ENCODE measurements around the gene GPR63.

GPR63 gene

DNA sequence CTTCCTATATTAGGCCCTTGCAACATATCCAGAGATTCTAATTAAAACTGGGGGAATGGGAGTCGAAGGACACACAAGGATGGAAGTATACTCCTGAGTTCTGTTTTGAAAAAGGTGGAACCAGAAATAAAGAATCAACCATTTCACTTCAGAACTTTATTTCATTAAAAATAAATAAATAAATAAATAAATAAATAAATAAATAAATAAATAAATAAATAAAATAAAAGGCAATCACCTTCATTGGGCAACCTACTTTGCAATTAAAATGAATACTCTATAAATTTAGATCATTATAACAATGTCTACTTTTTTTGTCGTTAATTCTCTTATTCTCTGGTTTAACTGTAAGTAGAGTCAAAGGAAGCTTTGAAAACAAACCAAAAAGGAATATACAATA lies 25.6 kb downstream of the GPR63 start:
- Histone ChIP-seq H3K27ac (ENCODE audit: low read depth, low read length) (no peak overlapping the region), H3K9me2 (replicated peaks; ENCODE audit: control insufficient read depth, low read length) (no peaks in the 10 kb centered on the region), H3K9me3 (ENCODE audit: control insufficient read depth, insufficient read depth, low read length) (no peaks in the 10 kb centered on the region), H3F3A (ENCODE audit: control insufficient read depth, insufficient read depth) (no peaks in the 10 kb centered on the region), H3K36me3 (ENCODE audit: control insufficient read depth, low read length) (no peaks in the 10 kb centered on the region), H4K20me1 (ENCODE audit: control insufficient read depth, insufficient read depth, low read depth, low read length) (no peaks in the 10 kb centered on the region), H3K27me3 (ENCODE audit: control insufficient read depth, low read length) (peaks cover 13% of the 10 kb centered on the region), H3K4me3 (ENCODE audit: low read length) (no peak overlapping the region), H3K79me2 (ENCODE audit: control insufficient read depth, low read length) (no peaks in the 10 kb centered on the region), H3K4me2 (ENCODE audit: low read length) (no peak overlapping the region), H3K4me1 (ENCODE audit: control insufficient read depth, low read length) (no peaks in the 10 kb centered on the region)
- TF ChIP-seq, protein P1, sequence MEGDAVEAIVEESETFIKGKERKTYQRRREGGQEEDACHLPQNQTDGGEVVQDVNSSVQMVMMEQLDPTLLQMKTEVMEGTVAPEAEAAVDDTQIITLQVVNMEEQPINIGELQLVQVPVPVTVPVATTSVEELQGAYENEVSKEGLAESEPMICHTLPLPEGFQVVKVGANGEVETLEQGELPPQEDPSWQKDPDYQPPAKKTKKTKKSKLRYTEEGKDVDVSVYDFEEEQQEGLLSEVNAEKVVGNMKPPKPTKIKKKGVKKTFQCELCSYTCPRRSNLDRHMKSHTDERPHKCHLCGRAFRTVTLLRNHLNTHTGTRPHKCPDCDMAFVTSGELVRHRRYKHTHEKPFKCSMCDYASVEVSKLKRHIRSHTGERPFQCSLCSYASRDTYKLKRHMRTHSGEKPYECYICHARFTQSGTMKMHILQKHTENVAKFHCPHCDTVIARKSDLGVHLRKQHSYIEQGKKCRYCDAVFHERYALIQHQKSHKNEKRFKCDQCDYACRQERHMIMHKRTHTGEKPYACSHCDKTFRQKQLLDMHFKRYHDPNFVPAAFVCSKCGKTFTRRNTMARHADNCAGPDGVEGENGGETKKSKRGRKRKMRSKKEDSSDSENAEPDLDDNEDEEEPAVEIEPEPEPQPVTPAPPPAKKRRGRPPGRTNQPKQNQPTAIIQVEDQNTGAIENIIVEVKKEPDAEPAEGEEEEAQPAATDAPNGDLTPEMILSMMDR (IDR thresholded peaks at IDR 0.05; ENCODE audit: low read depth, low read length, poor library complexity, severe bottlenecking), result no peak

DNA sequence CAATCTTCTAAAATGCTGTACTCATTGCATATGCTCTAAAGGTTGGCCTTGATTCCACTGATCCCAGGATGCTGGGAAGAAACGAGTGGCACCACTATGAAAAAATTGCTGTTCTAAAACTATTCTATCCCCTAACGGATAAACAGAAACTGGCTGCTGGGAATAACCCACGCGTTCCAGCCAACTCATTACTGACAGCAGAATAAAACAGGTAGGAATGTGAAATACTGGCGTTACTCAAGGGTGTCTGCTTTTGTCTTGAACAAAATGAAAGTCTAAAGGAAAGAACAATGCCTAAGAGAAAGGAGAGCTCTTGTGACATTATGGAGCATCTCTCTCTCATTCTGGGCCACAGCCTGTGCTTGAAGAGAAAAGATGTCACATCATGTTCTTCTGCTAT lies 26.1 kb downstream of the GPR63 start:
- Histone ChIP-seq H3K79me2 (ENCODE audit: control insufficient read depth, low read length) (no peaks in the 10 kb centered on the region), H3K4me2 (ENCODE audit: low read length) (no peak overlapping the region)

DNA sequence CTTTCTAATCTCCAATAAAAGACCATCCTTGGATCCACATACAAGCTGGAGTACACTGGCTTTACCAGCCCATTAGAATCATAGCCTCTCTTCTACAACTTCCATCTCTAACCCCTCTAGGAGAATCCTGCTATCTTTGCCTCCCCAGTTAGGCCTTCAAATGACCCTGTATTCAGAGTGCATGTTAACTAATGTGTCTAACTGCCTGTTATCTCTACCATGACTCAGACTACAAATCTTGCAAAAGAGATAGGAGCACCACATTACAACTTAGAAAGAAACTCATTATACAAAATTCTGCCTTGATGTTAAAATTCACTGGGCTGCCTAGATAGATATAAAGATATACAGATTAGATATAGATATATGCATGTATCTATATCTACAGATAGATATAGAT lies 28.2 kb downstream of the GPR63 start:
- no peaks in the 10 kb centered on the region for H3F3A ChIP-seq (ENCODE audit: control insufficient read depth, insufficient read depth)
- TF ChIP-seq, protein P1 (IDR thresholded peaks at IDR 0.05; ENCODE audit: low read depth, low read length, poor library complexity, severe bottlenecking), result no peak
- TF ChIP-seq EZH2phosphoT487 (IDR thresholded peaks at IDR 0.05; ENCODE audit: borderline replicate concordance, low read length), result no peak

More for the DNA sequence above, 26.1 kb downstream of the GPR63 start:
- Histone ChIP-seq H3K4me3 (ENCODE audit: low read length) (no peak overlapping the region), H3K36me3 (ENCODE audit: control insufficient read depth, low read length) (no peaks in the 10 kb centered on the region), H3K27me3 (ENCODE audit: control insufficient read depth, low read length) (peaks cover 13% of the 10 kb centered on the region), H3K27ac (ENCODE audit: low read depth, low read length) (no peak overlapping the region), H3K9me3 (ENCODE audit: control insufficient read depth, insufficient read depth, low read length) (no peaks in the 10 kb centered on the region), H3F3A (ENCODE audit: control insufficient read depth, insufficient read depth) (no peaks in the 10 kb centered on the region), H4K20me1 (ENCODE audit: control insufficient read depth, insufficient read depth, low read depth, low read length) (no peaks in the 10 kb centered on the region), H3K9me2 (replicated peaks; ENCODE audit: control insufficient read depth, low read length) (no peaks in the 10 kb centered on the region), H3K4me1 (ENCODE audit: control insufficient read depth, low read length) (no peaks in the 10 kb centered on the region)
- TF ChIP-seq, protein P1 (IDR thresholded peaks at IDR 0.05; ENCODE audit: low read depth, low read length, poor library complexity, severe bottlenecking), result no peak
- TF ChIP-seq EZH2phosphoT487 (IDR thresholded peaks at IDR 0.05; ENCODE audit: borderline replicate concordance, low read length), result no peak

DNA sequence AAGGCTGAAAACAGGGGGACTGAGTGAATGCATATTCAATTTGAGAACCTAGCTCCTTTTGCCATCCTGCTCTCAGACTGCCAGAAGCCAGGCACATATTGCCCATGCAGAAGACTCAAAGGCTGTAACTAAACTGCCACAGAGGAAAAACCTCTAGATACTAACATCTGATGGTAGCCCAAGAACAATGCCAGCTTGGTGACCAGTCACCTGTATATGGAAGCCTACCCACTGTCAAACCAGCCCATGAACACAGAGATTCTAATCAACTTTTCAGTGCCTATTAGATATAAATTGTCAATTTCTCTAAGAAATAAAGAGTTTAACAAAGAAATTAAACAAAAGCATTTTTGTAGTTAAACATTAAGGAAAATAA lies 34.2 kb downstream of the GPR63 start:
- H3K36me3 ChIP-seq (ENCODE audit: control insufficient read depth, low read length), result no peaks in the 10 kb centered on the region
- H3K9me2 ChIP-seq (replicated peaks; ENCODE audit: control insufficient read depth, low read length), result no peaks in the 10 kb centered on the region
- H3K9me3 ChIP-seq (ENCODE audit: control insufficient read depth, insufficient read depth, low read length), result no peaks in the 10 kb centered on the region
- H3K27me3 ChIP-seq (ENCODE audit: control insufficient read depth, low read length), result no peaks in the 10 kb centered on the region; the same call in 1 of the 2 replicates
- no peaks in the 10 kb centered on the region for H4K20me1 ChIP-seq (ENCODE audit: control insufficient read depth, insufficient read depth, low read depth, low read length)
- no peaks in the 10 kb centered on the region for H3F3A ChIP-seq (ENCODE audit: control insufficient read depth, insufficient read depth)
- no peak overlapping the region for H3K27ac ChIP-seq (ENCODE audit: low read depth, low read length)
- no peaks in the 10 kb centered on the region for H3K4me1 ChIP-seq (ENCODE audit: control insufficient read depth, low read length)
- no peak overlapping the region for H3K4me2 ChIP-seq (ENCODE audit: low read length)
- no peak overlapping the region for H3K4me3 ChIP-seq (ENCODE audit: low read length)
- no peaks in the 10 kb centered on the region for H3K79me2 ChIP-seq (ENCODE audit: control insufficient read depth, low read length)
- TF ChIP-seq, protein P1 (IDR thresholded peaks at IDR 0.05; ENCODE audit: low read depth, low read length, poor library complexity, severe bottlenecking), result no peak
- TF ChIP-seq EZH2phosphoT487 (IDR thresholded peaks at IDR 0.05; ENCODE audit: borderline replicate concordance, low read length), result no peak

More for the DNA sequence above, 28.2 kb downstream of the GPR63 start:
- Histone ChIP-seq H3K4me3 (ENCODE audit: low read length) (no peak overlapping the region), H3K27me3 (ENCODE audit: control insufficient read depth, low read length) (peaks cover 13% of the 10 kb centered on the region), H3K9me2 (replicated peaks; ENCODE audit: control insufficient read depth, low read length) (no peaks in the 10 kb centered on the region), H3K4me1 (ENCODE audit: control insufficient read depth, low read length) (no peaks in the 10 kb centered on the region), H3K9me3 (ENCODE audit: control insufficient read depth, insufficient read depth, low read length) (no peaks in the 10 kb centered on the region), H3K4me2 (ENCODE audit: low read length) (no peak overlapping the region), H3K79me2 (ENCODE audit: control insufficient read depth, low read length) (no peaks in the 10 kb centered on the region), H4K20me1 (ENCODE audit: control insufficient read depth, insufficient read depth, low read depth, low read length) (no peaks in the 10 kb centered on the region), H3K36me3 (ENCODE audit: control insufficient read depth, low read length) (no peaks in the 10 kb centered on the region), H3K27ac (ENCODE audit: low read depth, low read length) (no peak overlapping the region)
